ENCODE data around the gene CEP78.
"Not testable (repeated sequence)": the region's sequence is repeated elsewhere in the genome, so short reads cannot be mapped to it uniquely, and the experiment has no call there.

CEP78 gene

DNA sequence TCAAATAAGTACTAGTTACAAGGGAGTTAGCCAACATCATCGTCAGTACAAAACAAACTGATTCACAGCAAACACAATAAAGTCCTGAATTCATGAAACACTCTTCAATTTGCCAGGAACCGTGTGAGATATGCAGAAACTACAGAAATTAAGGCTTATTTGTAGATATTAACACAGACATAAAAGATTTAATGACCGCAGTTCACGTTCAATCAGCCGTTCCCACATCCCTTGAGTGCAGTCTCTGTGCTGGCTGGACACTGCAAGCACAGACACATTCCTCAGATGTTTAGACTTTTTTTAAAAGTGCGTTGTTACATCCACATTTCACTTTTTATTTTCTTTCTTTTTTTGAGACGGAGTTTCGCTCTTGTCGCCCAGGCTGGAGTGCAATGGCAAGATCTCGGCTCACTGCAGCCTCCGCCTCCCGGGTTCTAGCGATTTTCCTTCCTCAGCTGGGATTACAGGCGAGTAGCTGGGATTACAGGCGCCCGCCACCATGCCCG lies 566 bp upstream of the CEP78 start:
- DNase-seq (ENCODE audit: low read depth) = no peak

DNA sequence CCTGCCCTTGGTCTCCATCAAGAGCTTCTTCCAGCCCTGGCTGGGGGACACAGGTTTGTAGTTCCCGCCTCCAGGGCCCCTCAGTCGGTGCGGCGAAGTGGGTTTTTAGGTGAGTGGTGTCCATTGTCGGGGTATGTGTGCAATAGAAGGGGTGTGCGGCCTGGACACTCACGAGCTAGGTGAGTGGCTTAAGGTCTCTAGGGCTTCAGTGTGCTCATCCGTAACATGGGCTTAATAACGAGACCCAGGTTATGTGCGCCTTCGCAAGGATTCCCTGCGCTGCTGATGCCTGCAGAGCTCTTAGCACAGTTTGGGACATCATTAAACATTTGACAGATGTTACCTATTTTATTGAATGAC lies 656 bp downstream of the CEP78 start:
- DNase-seq (ENCODE audit: low read depth) = no peak

DNA sequence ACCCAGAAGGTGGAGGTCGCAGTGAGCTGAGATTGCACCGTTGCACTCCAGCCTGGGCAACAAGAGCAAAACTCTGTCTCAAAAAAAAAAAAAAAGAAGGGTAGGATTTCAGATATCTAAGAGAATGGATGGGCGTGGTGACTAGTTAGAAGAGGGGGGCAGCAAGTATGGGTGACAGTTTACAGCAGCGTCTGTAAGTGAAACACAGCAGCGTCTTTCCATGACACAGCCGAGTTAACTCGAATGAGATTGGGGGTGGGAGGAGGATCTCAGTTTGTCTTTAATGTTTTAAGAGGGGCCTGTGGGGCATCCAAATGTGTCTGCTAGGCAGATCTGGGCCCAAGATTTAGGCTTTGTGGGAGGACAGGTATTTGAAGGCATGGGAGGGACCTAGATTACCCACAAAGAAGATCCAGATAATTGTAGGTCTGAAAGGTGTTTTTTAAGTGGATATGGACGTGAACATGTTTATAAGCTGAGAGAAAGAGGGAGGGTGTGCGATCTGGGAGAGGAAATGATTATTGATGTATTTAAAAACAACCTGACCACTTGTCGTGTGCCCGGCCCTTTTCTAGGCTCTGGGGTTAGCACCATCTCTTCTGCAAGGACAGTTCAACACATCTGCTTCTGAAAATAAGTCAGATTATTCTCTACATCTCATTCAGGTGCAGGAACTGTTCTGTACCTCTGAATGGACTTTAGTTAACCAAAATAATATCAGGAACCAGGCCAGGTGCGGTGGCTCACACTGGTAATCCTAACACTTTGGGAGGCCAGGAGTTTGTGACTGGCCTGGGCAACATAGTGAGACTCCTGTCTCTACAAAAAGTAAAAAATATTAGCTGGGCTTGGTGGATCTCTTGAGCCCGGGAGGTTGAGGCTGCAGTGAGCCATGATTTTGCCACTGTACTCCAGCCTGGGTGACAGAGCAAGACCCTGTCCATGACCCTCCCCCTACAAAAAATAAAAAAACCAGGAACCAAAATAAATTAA lies 2.5 kb downstream of the CEP78 start:
- DNase-seq (ENCODE audit: low read depth) = no peak

DNA sequence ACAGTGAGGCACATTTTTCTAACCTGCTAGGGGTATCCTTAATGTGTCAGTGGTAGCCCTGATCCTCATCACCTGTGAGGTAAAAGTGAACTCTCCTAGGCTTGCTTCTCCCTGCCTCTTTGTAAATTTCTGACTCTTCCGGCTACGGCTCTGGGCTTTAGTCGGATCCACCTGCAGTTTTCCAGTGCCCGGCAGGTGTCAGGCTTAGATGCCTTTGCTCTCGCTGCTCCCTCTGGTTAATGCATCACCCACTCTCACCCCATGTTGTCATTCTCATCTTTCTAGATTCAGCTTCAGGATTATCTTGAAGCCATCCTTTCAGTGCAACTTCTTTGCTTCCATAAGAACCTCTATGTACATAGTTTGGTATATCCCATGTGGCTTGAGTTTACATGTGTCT lies 3.6 kb downstream of the CEP78 start:
- DNase-seq (ENCODE audit: low read depth) = no peak

DNA sequence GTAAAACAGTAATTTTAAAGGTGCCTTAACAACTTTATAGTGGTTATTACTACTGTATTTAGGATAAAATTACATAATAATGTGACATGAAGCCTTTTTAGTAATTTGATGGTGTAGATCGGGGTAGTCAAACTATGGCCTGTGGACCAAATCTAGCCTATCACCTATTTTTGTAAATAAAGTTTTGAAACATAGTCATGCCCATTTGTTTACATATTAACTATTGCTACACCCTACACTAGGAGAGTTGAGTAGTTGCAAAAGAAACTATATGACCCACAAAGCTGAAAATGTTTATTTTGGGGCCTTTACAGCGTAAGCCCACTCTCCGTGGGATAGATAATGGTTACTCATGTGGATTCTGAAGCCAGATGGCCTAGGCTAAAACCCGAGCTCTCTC lies 6.2 kb downstream of the CEP78 start:
- no peak for DNase-seq (ENCODE audit: low read depth)

DNA sequence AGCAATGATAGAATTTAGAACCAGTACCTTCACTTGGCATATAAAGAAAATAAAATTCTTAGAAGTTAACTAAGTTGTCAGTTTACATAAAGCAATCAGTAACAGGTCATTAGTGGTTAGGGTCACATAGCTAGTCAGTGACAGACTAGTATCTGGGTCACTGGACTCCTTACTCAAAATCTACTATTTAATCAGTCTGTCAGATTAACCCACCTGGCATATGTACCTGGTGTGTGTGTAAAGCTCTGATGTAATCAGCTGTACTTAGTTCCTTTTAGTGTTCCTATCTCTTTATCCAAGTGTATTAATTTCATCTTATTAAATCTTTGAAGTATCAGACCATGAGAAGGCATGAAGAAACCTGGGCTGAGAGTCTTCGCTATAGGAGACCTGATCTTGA lies 7.3 kb downstream of the CEP78 start:
- no peak for DNase-seq (ENCODE audit: low read depth)

DNA sequence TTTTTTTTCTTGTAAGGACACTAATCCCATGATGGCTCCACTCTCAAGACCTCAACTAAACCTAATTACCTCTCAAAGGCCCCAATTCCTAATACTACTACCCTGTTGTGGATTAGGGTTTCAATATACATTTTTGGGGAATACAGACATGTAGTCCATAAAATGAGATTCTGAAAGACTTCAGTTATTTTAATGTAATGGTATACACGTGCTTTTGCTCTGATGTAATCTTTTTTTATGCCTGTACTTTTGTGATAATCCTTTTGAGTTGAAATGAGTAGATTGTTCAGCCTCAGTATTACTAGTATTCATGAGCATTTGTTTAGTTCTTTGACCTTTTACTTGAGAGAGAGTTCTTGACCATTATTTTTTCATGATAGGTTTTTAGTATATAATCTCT lies 9.5 kb downstream of the CEP78 start:
- no peak for DNase-seq (ENCODE audit: low read depth)

DNA sequence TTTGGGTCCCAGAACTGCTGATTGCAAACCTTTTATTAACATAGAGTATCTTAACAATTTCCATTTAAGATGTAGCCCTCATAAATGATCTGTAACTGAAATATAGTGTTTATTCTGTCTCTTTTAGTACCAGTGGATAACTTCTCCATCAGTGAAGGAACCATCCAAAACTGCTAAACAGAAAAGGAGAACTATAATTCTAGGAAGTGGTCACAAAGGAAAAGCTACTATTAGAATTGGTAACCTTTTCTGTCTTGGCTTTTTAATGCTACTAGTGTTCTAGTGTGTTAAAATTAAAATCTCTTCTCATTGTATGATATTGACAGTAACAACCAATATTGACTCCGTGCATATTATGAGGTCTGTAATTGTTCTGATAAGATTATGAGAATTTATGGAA lies 12.8 kb downstream of the CEP78 start:
- no peak for DNase-seq (ENCODE audit: low read depth)

DNA sequence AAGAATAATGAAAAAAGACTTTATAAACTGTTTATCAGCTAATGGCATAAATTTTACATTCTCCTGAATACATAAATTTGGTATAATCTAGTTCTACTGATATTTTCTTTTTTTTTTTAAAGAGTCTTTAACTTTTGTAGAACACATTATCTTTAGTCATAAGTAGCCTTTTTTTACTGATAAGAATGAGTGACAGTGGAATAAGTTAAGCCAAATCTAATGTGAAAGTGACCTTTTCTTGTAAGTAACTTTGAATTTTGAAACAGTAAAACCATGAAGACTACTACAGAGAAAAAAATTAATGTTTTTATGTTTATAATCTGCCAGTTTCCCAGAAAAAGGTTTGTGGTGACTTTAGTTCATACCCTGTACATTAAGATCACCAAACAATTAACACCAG lies 13.7 kb downstream of the CEP78 start:
- DNase-seq (ENCODE audit: low read depth) = no peak

DNA sequence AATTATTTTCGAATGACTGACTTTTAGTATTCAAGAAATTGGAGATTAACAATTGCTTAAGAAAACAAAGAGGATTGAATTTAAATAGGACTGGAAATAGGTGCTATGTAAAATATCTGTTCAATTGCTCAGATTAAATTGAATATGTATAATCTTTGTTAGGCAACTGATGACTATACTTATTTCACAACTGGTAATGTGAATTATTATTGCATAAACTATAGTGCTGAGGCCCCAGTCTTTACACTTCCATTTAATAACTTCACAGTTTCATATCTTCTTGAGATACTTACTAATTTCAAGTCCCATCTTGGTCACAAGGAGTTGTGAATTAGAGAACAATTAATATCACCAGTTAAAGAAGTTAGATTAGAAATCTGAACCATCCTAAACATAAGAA lies 16.7 kb downstream of the CEP78 start:
- DNase-seq (ENCODE audit: low read depth) = no peak

DNA sequence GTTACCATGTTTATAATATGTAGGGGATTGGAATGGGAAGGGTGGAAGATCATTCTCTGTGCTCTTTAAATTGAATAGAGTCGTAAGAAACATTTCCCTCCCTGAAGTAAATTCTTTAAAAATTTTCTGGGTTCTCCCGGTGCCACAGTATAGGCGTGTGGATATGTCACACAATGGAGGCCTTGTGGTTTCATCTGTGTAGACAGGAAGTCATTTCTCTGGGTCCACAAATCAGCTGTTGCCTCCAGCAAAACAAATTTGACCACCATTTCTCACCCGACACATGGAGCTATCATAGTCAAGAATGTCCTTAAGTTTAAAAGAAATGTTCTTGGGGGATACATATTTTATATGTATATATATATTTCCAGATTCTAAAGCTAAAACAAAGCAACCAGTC lies 17.4 kb downstream of the CEP78 start:
- DNase-seq (ENCODE audit: low read depth) = no peak

DNA sequence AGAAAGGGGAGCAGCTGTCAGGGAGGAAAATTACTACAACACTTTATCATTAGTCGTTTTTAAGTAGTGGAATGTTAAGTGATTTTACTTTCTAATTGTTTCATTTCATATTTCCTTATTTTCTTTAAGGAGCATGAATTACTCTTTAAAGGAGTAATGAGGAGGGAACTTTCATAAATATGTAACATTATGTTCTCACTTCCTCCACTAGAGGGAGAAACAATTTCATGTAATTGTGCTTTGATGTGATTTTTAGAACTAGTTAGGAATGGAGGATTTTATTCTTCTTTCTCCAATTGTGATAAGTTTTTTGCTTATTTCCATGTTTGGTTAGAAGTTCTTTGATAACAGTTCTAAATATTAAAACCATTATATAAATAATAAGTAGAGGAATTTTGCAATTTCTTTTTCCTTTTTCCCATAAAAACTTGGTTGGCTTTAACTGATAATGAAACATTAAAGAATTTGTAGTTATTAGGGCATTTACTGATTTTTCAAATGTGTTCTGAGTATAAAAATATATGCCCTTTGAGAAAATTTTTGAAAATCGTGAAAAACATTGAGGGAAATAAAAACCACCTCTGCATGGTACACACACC lies 25.6 kb downstream of the CEP78 start:
- DNase-seq (ENCODE audit: low read depth) = no peak

DNA sequence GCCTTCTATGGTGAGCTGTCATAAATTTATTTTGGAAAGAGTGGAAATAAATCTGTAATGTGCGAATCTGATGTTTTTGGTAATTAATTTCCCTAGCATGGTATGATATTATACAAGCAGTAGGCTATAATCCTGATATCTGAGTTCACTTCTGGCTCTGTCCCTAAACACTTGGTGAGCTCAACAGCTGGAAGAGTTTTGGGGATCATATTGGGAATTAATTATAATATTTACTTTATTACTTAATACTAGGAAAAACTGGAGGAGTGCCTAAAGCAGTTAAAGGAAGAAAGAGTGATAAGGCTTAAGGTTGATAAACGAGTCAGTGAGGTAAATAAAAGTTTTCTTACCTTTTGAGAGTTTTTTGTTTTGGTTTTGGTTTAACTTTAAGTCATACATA lies 26.8 kb downstream of the CEP78 start:
- DNase-seq (ENCODE audit: low read depth) = no peak

DNA sequence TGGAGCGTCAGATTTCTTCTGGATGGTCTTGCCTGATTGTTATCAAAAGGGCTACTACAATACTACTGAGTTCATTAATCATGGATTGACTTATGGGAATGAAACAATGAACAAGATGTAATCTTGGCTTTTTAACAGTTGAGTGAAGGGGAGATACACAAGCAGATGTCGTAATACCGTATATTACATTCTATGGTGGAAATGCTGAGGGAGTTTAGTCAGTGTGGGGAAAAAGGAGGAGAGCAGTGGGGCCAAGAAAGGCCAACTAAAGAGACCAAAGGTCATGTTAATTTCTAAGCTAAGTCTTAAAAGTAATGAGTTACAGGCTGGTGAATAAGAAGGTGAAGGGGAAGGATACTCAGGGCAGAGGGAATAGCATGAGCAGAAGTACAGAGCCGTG lies 32.0 kb downstream of the CEP78 start:
- no peak for DNase-seq (ENCODE audit: low read depth)

DNA sequence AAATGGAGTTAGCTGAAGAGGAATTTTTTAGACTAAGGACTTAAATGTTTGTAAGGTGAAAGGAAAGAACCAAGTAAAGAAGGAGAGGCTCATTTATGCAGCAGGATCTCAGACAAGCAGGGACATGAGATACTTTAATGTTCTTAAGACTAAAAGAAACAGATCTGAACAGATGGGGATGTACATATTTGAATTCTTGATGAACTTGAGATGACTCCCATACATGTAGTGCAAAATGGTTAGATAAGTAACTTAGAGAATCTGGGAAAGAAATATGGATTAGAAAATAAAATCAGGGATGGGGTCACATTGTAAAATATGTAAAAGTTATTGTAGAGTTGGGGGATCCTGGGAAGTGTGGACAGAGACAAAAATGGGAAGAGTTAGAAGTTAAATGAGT lies 33.9 kb downstream of the CEP78 start:
- DNase-seq (ENCODE audit: low read depth) = no peak

DNA sequence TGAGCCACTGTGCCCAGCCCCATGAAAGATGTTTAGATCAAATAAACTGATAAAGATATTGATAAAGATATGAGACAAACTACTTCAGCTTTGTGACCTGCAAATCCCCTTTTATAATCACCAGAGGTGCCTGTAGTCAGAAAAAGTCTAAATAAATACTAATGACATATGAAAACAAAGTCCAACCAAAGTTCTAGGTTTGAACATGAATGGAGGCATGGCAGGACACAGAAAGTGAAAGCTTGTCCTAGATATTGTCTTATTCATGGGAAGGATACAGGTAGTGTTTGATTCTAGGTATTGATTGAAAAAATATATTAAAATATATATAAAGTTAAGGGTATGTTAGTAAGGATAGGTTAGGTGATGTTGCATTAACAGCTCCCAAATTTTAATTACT lies 36.4 kb downstream of the CEP78 start:
- no peak for DNase-seq (ENCODE audit: low read depth)

DNA sequence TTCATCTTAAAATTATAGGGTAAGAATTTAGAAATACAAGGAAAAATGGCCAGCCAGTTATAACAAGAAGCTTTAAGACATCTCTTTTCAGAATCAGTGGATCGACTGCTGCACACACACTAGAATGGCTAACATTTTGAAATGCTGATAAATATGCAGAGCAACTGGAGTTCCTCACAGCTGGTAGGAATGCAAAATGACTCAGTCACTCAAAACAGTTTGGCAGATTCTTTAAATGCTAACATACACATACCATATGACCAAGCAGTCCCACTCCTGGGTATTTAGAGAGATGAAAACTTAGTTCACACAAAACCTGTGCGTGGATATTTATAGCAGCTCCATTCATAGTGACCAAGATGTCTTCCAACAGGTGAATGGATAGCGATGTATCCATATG lies 37.9 kb downstream of the CEP78 start:
- no peak for DNase-seq (ENCODE audit: low read depth)

DNA sequence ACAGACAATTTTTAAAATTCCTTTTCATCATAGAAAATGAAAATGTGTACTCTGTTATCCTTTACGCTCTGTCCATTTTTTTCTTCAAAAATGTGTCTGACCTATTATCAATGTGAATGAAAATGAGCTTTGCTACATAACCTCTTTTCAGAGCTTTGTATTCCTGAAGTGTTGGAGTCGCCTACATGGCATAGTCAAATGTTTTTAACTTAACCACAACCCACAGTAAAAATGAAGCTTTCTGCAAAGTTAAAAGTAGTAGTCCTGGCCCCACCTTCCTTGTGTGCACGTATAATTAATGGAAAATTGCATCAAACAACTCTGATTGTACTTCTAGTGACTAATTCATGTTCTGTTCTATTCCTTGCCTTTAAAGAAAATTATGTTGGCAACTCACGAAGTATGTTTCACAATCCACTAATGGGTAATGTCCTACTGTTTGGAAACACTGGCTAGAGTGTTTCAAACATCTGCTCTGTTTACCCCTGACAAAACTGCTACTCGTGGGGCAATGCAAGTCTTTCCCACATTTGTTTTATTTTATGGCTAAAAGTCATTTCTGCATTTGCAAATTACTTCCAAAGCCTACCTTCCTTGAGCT lies 42.4 kb downstream of the CEP78 start:
- no peak for DNase-seq (ENCODE audit: low read depth)

DNA sequence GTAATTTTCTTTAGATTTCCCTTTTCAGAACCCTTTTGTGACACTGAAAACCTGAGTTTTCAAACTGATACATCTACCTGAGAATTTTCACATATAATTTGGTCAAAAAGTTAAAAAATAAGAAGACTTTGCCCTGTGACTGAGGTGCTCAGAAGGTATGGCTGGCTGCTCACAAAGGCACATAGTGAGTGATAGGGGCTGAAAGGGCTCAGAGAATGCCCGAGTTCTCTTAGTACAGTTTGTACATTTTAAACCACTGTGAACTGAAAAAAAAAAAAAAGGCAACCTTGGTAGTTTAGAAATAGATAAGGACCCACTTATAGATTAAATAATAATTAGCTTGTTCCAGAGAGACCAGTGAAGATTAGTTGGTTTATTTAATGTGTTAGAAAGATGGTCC lies 42.9 kb downstream of the CEP78 start:
- DNase-seq (ENCODE audit: low read depth) = no peak

DNA sequence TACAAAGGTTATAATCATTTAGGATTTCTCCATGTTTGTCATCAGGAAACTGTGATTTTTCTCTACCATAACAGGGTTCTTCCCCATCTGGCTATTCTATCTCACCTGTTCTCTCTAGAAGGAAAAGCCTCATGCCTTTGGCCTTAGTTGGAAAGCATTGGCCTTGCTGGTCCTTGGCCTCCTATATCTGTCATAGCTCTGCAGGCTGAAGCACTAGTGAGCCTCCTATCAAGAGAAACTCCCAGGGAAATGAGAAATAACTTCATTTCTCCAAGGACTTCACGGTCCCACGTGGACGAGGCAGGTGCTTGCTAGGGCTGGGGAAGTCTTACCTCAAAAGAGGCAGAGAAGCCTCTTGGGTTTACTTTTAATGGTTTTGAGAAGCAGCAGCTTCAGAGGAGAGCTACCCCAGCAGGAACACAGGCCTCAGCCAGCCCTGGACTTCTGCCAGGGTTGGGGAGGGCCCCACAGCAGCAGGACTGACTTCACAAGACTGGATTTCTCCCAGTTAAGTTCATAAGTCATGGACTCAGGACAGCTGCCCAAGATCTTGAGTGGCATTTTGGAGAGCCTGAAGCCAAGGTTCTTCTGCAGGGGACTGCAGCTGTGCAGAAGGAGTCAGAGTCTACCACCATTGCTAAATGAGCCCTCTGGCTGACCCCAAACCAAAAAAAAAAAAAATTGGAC lies 45.2 kb downstream of the CEP78 start:
- DNase-seq (ENCODE audit: low read depth) = no peak

DNA sequence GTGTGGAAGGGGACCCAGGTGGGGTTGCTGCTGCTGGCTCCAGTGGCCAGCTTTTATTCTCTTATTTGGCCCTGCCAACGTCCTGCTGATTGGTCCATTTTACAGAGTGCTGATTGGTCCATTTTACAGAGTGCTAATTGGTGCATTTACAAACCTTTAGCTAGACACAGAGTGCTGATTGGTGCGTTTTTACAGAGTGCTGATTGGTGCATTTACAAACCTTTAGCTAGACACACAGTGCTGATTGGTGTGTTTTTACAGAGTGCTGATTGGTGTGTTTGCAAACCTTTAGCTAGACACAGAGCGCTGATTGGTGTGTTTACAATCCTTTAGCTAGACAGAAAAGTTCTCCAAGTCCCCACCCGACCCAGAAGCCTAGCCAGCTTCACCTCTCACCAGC lies 48.3 kb downstream of the CEP78 start:
- DNase-seq (ENCODE audit: low read depth) = not testable (repeated sequence)

DNA sequence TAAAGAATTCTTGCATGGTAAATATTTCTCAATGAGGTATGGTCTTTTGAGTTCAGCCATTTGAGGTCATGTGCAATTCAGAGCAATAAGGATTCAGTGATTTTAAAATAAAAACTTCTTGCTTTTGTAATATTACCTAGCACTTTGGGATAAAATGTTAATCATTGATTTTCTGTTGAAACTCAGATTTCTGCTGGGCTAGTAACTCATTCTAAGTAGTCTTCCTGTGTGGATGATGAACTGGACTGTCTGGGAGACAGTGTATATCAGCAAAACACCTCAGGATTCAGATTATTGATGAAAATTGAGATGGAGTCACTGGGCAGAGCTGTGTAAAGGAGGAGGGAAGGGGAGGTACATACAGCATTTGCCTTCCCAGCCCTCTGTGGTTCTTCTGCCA lies 50.2 kb downstream of the CEP78 start:
- DNase-seq (ENCODE audit: low read depth) = no peak

DNA sequence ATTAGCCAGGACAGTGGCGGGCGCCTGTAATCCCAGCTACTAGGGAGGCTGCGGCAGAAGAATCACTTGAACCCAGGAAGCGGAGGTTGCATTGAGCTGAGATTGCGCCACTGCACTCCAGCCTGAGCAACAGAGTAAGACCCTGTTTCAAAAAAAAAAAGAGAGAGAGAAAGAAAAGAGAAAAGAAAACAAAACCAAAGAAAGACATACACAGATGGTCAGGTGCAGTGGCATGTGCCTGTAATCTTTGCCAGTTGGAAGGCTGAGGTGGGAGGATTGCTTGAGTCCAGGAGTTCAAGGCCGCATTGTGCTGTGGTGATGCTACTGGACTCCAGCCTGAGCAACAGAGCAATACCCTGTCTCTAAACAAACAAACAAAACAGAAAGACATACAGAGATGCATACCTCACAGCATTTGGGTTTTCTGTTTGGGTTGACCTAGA lies 51.1 kb downstream of the CEP78 start:
- DNase-seq (ENCODE audit: low read depth) = no peak

Data from activated gamma-delta T cell treated with anti-CD3 and anti-CD28 coated beads, Interleukin-2, amount 50 U/mL, for 16 hours (primary cell).